Gastrocnemius medialis (tissue), 4 donors: ENCODE results near the gene KLC3. TPM values are rescaled to one million over a fixed set of nuclear protein-coding genes. Genes with fewer than 3 reads are reported as not detected.
A peak's percentile ranks its signal among the peaks of the same experiment; 100 is the strongest.

Source experiments
- ATAC-seq, 2 donors: fragments of 150-250 bp; one replicate each; pipeline ENCODE4 v1.9.1; 2016
- DNase-seq, 2 donors: peaks; one replicate each; pipeline ENCODE4 v3.0.0-alpha.2; 2019
- H3K27ac ChIP-seq, 4 donors: fragments of 200-600 bp; sonication (generic); 1 replicate in 1 of 4; 2 replicates in 3 of 4; pipeline ENCODE4 v1.5.1; 2016 to 2018; ENCODE audit warnings: mild to moderate bottlenecking in 2 of 4, moderate library complexity in 1 of 4
- H3K27me3 ChIP-seq, 3 donors: fragments of 200-600 bp; sonication (generic) in 2 of 3; 1 replicate in 1 of 3; 2 replicates in 2 of 3; pipeline versions ENCODE4 v1.5.1 to v1.6.0; 2016 to 2019; ENCODE audit warnings: mild to moderate bottlenecking in 1 of 3, moderate library complexity in 1 of 3
- H3K36me3 ChIP-seq, 2 donors: fragments of 200-600 bp; sonication (generic) in 1 of 2; one replicate each; pipeline ENCODE4 v1.5.1; 2017 to 2018
- H3K4me1 ChIP-seq, 2 donors: fragments of 200-600 bp; sonication (generic) in 1 of 2; one replicate each; pipeline ENCODE4 v1.5.1; 2016 to 2017; ENCODE audit warnings: mild to moderate bottlenecking in 2 of 2
- H3K4me3 ChIP-seq, 4 donors: fragments of 200-600 bp; sonication (generic) in 3 of 4; 1 replicate in 1 of 4; 2 replicates in 3 of 4; pipeline ENCODE4 v1.5.1; 2016 to 2019; ENCODE audit warnings: mild to moderate bottlenecking in 2 of 4
- H3K9me3 ChIP-seq, 3 donors: fragments of 200-600 bp; sonication (generic) in 2 of 3; 1 replicate in 1 of 3; 2 replicates in 2 of 3; pipeline ENCODE4 v1.5.1; 2016 to 2019
- CTCF ChIP-seq, 5 experiments: fragments of 450-650 bp in 3 of 5; fragments of 200-600 bp in 2 of 5; sonication (generic) in 2 of 5; IDR thresholded peaks in 4 of 5; conservative IDR thresholded peaks in 1 of 5; 1 replicate in 4 of 5; 2 replicates in 1 of 5; pipeline ENCODE4 v1.5.1; 2016 to 2019; ENCODE audit warnings: antibody characterized with exemption in 5 of 5, mild to moderate bottlenecking in 3 of 5, moderate library complexity in 3 of 5
- POLR2A ChIP-seq, 2 donors: fragments of 450-650 bp; IDR thresholded peaks; one replicate each; pipeline ENCODE4 v1.6.1; 2017; ENCODE audit warnings: antibody characterized with exemption in 2 of 2, mild to moderate bottlenecking in 2 of 2, moderate library complexity in 2 of 2
- in situ Hi-C, 4 donors: fragments of 200-750 bp; cut with MboI; loops; one replicate each; pipeline versions ENCODE4 v1.15.0 to v1.8.0; 2017; ENCODE audit warnings: low sequenced_read_pairs in 4 of 4
- intact Hi-C: fragments of 100-400 bp; cut with DNase I; formaldehyde crosslinking; loops from one replicate; pipeline ENCODE4 v1.15.1; 2023; ENCODE audit warnings: low total_unique reads
- total RNA-seq, 4 donors: library from RNA; depleted of rRNA; stranded (reverse); fragments of >200 nt; gene quantifications; one replicate each; pipeline versions ENCODE4 v1.1.0 to v1.2.3, GENCODE V29; 2016

KLC3 gene
- total RNA-seq, result 1 to 10 TPM in 1 of 4 donors, not detected in 3; 2.7 TPM

- Histone ChIP-seq H3K9me3 (no peaks in the 10 kb centered on the region), H3K27me3 (peaks cover 3 to 18% (median 17%) of the 10 kb centered on the region in 3 donors), H3K4me1 (peaks cover 4 to 6% of the 10 kb centered on the region in 2 donors), H3K4me3 (peak within 1 kb of the TSS in 2 of 4 donors; percentile 18 to 31), H3K27ac (no peak within 1 kb of the TSS), H3K36me3 (no peaks in the 10 kb centered on the region)
- no peak for TF ChIP-seq POLR2A (IDR thresholded peaks at IDR 0.05)
- TF ChIP-seq CTCF (IDR thresholded peaks at IDR 0.05 in 4 of 5, conservative IDR thresholded peaks at IDR 0.05 in 1 of 5), result no peak
- in situ Hi-C loops, result no loop called here
- ATAC-seq (no peak), DNase-seq (no peak)
- intact Hi-C loops, result no loop called here
Measured at GRCh38 chr19:45340232-45340898, at the start of gene KLC3. KLC3 (plus strand) TSS chr19:45340750; CDS start chr19:45345542, 4,792 bp downstream.

- TF ChIP-seq CTCF (IDR thresholded peaks at IDR 0.05 in 4 of 5, conservative IDR thresholded peaks at IDR 0.05 in 1 of 5) (no peak), POLR2A (IDR thresholded peaks at IDR 0.05) (no peak)
- ATAC-seq, result no peak
- H3K9me3 ChIP-seq, result peaks cover 0 to 3% (median 0%) of the 10 kb centered on the region in 3 donors
Measured at GRCh38 chr19:45291834-45292233, 48.7 kb upstream of the KLC3 start.

GRCh38 chr19:45293682-45294081 is 46.9 kb upstream of the KLC3 start:
- DNase-seq (no peak), ATAC-seq (no peak)
- no peak for TF ChIP-seq POLR2A (IDR thresholded peaks at IDR 0.05)
- no peak for TF ChIP-seq CTCF (IDR thresholded peaks at IDR 0.05 in 4 of 5, conservative IDR thresholded peaks at IDR 0.05 in 1 of 5)
- Histone ChIP-seq H3K27ac (no peak overlapping the region), H3K36me3 (peaks cover 0 to 4% of the 10 kb centered on the region in 2 donors), H3K27me3 (no peaks in the 10 kb centered on the region), H3K4me1 (no peaks in the 10 kb centered on the region), H3K4me3 (no peak overlapping the region), H3K9me3 (peaks cover 0 to 3% (median 0%) of the 10 kb centered on the region in 3 donors)
- intact Hi-C loops, result no loop called here
- in situ Hi-C loops, result no loop called here

More at GRCh38 chr19:45291834-45292233, 48.7 kb upstream of the KLC3 start:
- Histone ChIP-seq H3K36me3 (peaks cover 0 to 12% of the 10 kb centered on the region in 2 donors), H3K27ac (no peak overlapping the region), H3K4me1 (no peaks in the 10 kb centered on the region), H3K4me3 (no peak overlapping the region), H3K27me3 (no peaks in the 10 kb centered on the region)
- in situ Hi-C loops, result no loop called here
- DNase-seq, result no peak
- intact Hi-C loops, result no loop called here

- no peaks in the 10 kb centered on the region for H3K36me3 ChIP-seq
- H3K27me3 ChIP-seq, result no peaks in the 10 kb centered on the region
- no peak for DNase-seq
- no peak overlapping the region for H3K27ac ChIP-seq
- peak in 1 of 2 donors; percentile 70 for ATAC-seq
- H3K9me3 ChIP-seq, result peaks cover 0 to 3% (median 0%) of the 10 kb centered on the region in 3 donors
- no peak overlapping the region for H3K4me3 ChIP-seq
- TF ChIP-seq CTCF (IDR thresholded peaks at IDR 0.05 in 4 of 5, conservative IDR thresholded peaks at IDR 0.05 in 1 of 5) (no peak), POLR2A (IDR thresholded peaks at IDR 0.05) (no peak)
- no peaks in the 10 kb centered on the region for H3K4me1 ChIP-seq
- in situ Hi-C loops (no loop called here), intact Hi-C loops (no loop called here)
Measured at GRCh38 chr19:45294291-45295029, 46.1 kb upstream of the KLC3 start.
